OCI-LY7 (cell line): ENCODE results near the gene TSNAX.

Experiments used
- EZH2phosphoT487 ChIP-seq: fragments of 200-600 bp; sonication (generic); IDR thresholded peaks from 2 replicates; pipeline ENCODE4 v1.6.1; 2018; ENCODE audit warnings: low read depth, borderline replicate concordance, mild to moderate bottlenecking, mixed run types, antibody characterized with exemption, low read length, moderate library complexity, mixed read lengths
- TF ChIP-seq, protein P1 (sequence below): fragments of 200-600 bp; sonication (generic); conservative IDR thresholded peaks from 2 replicates; pipeline ENCODE4 v1.5.1; 2014; ENCODE audit warnings: mild to moderate bottlenecking, antibody characterized with exemption, low read length, moderate library complexity, mixed read lengths

DNA sequence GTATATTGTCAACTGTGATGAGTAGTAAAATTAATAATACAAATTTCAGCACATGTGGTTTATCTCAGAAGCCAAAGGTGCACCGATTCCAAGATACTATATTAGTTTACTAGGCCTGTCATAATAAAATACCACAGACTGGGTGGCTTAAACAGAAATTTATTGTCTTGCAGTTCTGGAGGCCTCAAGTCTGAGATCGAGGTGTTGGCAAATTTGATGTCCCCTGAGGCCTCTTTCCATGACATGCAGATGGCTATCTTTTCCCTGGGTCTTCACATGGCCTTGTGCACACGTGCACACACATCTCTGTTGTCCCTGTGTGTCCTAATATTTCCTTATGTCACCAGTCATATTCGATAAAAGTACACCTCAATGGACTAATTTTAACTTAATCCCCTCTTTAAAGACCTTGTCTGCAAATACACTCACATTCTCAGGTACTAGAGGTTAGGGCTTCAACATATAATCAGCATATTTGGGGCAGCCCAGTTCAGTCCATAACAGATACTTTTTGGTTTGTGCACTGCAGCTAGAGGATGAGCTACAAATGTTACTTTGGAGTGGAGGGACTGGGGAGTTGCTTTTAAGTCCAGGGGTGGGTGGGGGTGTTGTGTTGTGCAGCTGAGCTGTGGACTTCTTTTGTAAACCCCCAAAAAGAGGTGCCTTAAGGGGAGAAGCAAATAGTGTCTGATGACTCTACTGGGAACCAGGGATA is 21.4 kb downstream of the TSNAX start:
- TF ChIP-seq, protein P1, sequence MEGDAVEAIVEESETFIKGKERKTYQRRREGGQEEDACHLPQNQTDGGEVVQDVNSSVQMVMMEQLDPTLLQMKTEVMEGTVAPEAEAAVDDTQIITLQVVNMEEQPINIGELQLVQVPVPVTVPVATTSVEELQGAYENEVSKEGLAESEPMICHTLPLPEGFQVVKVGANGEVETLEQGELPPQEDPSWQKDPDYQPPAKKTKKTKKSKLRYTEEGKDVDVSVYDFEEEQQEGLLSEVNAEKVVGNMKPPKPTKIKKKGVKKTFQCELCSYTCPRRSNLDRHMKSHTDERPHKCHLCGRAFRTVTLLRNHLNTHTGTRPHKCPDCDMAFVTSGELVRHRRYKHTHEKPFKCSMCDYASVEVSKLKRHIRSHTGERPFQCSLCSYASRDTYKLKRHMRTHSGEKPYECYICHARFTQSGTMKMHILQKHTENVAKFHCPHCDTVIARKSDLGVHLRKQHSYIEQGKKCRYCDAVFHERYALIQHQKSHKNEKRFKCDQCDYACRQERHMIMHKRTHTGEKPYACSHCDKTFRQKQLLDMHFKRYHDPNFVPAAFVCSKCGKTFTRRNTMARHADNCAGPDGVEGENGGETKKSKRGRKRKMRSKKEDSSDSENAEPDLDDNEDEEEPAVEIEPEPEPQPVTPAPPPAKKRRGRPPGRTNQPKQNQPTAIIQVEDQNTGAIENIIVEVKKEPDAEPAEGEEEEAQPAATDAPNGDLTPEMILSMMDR: no peak
- no peak for TF ChIP-seq EZH2phosphoT487
